ENCODE data around the gene OR51A2. TPM values are rescaled to one million over a fixed set of nuclear protein-coding genes. Genes with fewer than 3 reads are reported as not detected.

Gene OR51A2
- total RNA-seq, 1 donor from 2014 or later = not detected

DNA sequence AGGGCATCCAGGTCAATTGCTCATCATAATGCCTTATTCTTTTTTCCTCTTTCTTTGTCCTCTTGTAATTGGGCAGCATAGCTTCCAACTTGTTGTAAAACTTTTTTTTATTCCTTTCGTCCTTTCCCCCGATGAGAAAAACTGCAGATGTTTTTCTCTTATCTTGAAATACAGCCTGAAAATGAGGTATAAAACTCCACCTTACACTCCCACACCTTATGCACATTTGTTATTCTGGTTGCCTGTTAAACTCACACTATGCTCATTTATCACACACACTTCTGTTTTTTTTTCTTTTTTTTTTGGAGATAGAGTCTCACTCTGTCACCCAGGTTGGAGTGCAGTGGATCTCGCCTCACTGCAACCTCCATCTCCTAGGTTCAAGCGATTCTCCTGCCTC is 1.9 kb upstream of the OR51A2 start:
- no peaks in the 10 kb centered on the region for H3K36me3 Mint-ChIP-seq (ENCODE audit: insufficient read depth)
- peaks cover 2% of the 10 kb centered on the region for H3K4me1 Mint-ChIP-seq (ENCODE audit: low read depth)
- no peaks in the 10 kb centered on the region for H3K9me3 Mint-ChIP-seq (ENCODE audit: low read depth)
- H3K4me3 Mint-ChIP-seq (ENCODE audit: low read depth) = no peak overlapping the region
- no peak for DNase-seq (ENCODE audit: low spot score, unreplicated experiment)
- H3K27me3 Mint-ChIP-seq = peaks cover 3% of the 10 kb centered on the region
- H3K27ac Mint-ChIP-seq = no peak overlapping the region
- no peak for TF ChIP-seq CTCF (IDR thresholded peaks at IDR 0.05; ENCODE audit: unreplicated experiment)

- Mint-ChIP-seq H3K4me3 (ENCODE audit: low read depth) (no peak within 1 kb of the TSS), H3K36me3 (ENCODE audit: insufficient read depth) (no peaks in the 10 kb centered on the region)
Observed at GRCh38 chr11:4947505-4947904, 8.0 kb downstream of the OR51A2 start, which contains the start of gene OR51A4. Gene OR51A4, minus strand, starts transcription at chr11:4947605. Its CDS starts 505 bp downstream, at chr11:4947100.

GRCh38 chr11:4936745-4937144 is 18.8 kb downstream of the OR51A2 start:
- no peak for TF ChIP-seq CTCF (IDR thresholded peaks at IDR 0.05; ENCODE audit: unreplicated experiment)
- Mint-ChIP-seq H3K36me3 (ENCODE audit: insufficient read depth) (no peaks in the 10 kb centered on the region), H3K4me3 (ENCODE audit: low read depth) (no peak overlapping the region), H3K27me3 (no peaks in the 10 kb centered on the region), H3K27ac (no peak overlapping the region), H3K4me1 (ENCODE audit: low read depth) (no peaks in the 10 kb centered on the region), H3K9me3 (ENCODE audit: low read depth) (no peaks in the 10 kb centered on the region)
- no peak for DNase-seq (ENCODE audit: low spot score, unreplicated experiment)

More at GRCh38 chr11:4947505-4947904, 8.0 kb downstream of the OR51A2 start, which contains the start of gene OR51A4:
- H3K9me3 Mint-ChIP-seq (ENCODE audit: low read depth) = no peaks in the 10 kb centered on the region
- H3K27me3 Mint-ChIP-seq = no peaks in the 10 kb centered on the region
- no peak for DNase-seq (ENCODE audit: low spot score, unreplicated experiment)
- no peaks in the 10 kb centered on the region for H3K4me1 Mint-ChIP-seq (ENCODE audit: low read depth)
- H3K27ac Mint-ChIP-seq = no peak within 1 kb of the TSS
- no peak for TF ChIP-seq CTCF (IDR thresholded peaks at IDR 0.05; ENCODE audit: unreplicated experiment)

GRCh38 chr11:4932751-4933150 is 22.8 kb downstream of the OR51A2 start:
- H3K4me3 Mint-ChIP-seq (ENCODE audit: low read depth) = no peak overlapping the region
- no peak for DNase-seq (ENCODE audit: low spot score, unreplicated experiment)
- H3K27ac Mint-ChIP-seq = no peak overlapping the region
- no peaks in the 10 kb centered on the region for H3K9me3 Mint-ChIP-seq (ENCODE audit: low read depth)
- H3K4me1 Mint-ChIP-seq (ENCODE audit: low read depth) = no peaks in the 10 kb centered on the region
- no peaks in the 10 kb centered on the region for H3K36me3 Mint-ChIP-seq (ENCODE audit: insufficient read depth)
- no peak for TF ChIP-seq CTCF (IDR thresholded peaks at IDR 0.05; ENCODE audit: unreplicated experiment)
- no peaks in the 10 kb centered on the region for H3K27me3 Mint-ChIP-seq

DNA sequence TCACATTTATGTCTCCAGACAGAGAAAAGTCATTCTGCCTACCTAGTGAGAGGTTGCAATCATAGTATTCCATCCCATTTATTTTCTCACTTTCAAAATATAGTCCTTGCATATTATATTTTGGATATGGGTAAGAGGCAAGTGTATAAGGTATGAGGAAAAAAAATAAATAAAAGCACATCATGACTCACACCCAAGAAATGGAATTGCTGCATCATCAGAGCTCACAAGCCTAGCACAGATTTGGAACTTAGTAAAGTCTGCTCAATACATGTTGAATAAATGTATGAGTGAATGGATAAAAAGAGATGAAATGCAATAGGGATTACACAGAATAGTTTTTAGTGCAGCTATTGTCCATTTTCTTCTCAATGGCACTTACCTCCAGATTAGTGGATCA is 28.9 kb downstream of the OR51A2 start:
- no peak for DNase-seq (ENCODE audit: low spot score, unreplicated experiment)
- no peak overlapping the region for H3K4me3 Mint-ChIP-seq (ENCODE audit: low read depth)
- no peak for TF ChIP-seq CTCF (IDR thresholded peaks at IDR 0.05; ENCODE audit: unreplicated experiment)
- peaks cover 6% of the 10 kb centered on the region for H3K27me3 Mint-ChIP-seq
- no peak overlapping the region for H3K27ac Mint-ChIP-seq
- H3K36me3 Mint-ChIP-seq (ENCODE audit: insufficient read depth) = no peaks in the 10 kb centered on the region
- no peaks in the 10 kb centered on the region for H3K4me1 Mint-ChIP-seq (ENCODE audit: low read depth)
- no peaks in the 10 kb centered on the region for H3K9me3 Mint-ChIP-seq (ENCODE audit: low read depth)
